Glutamatergic neuron (in vitro differentiated cells): ENCODE results near the gene PTPRN2. TPM values are rescaled to one million over a fixed set of nuclear protein-coding genes. Genes with fewer than 3 reads are reported as not detected.

Source experiments
- DNase-seq: peaks from one replicate; pipeline ENCODE4 v3.0.0; 2022
- H3K27ac Mint-ChIP-seq: one replicate; pipeline ENCODE4 v1.8.0; 2020; ENCODE audit warnings: mild to moderate bottlenecking, mixed read lengths, inconsistent platforms; ENCODE audit not compliant: unreplicated experiment
- H3K27me3 Mint-ChIP-seq: one replicate; pipeline ENCODE4 v1.8.0; 2020; ENCODE audit warnings: mild to moderate bottlenecking, moderate library complexity, mixed read lengths, inconsistent platforms; ENCODE audit not compliant: unreplicated experiment
- H3K36me3 Mint-ChIP-seq: one replicate; pipeline ENCODE4 v1.8.0; 2020; ENCODE audit warnings: mild to moderate bottlenecking, mixed read lengths, inconsistent platforms; ENCODE audit not compliant: unreplicated experiment
- H3K4me1 Mint-ChIP-seq: one replicate; pipeline ENCODE4 v1.8.0; 2020; ENCODE audit warnings: mild to moderate bottlenecking, low read depth, mixed read lengths, inconsistent platforms; ENCODE audit not compliant: unreplicated experiment
- H3K4me3 Mint-ChIP-seq: one replicate; pipeline ENCODE4 v1.8.0; 2020; ENCODE audit warnings: mild to moderate bottlenecking, mixed read lengths, inconsistent platforms; ENCODE audit not compliant: unreplicated experiment
- H3K9me3 Mint-ChIP-seq: one replicate; pipeline ENCODE4 v1.8.0; 2020; ENCODE audit warnings: mild to moderate bottlenecking, moderate library complexity, mixed read lengths, inconsistent platforms; ENCODE audit not compliant: unreplicated experiment
- total RNA-seq: library from RNA; stranded (reverse); fragmentation: NEBNext Ultra II Directional; extraction: Animal tissue kit (Norgen Biotek cat#: 25700); gene quantifications from one replicate; pipeline ENCODE4 v1.2.1, GENCODE V29; 2021; ENCODE audit not compliant: unreplicated experiment
- TF ChIP-seq, protein P1 (sequence below): fragments of 200-600 bp; sonication (generic); IDR thresholded peaks from one replicate; pipeline ENCODE4 v1.5.0; 2021; ENCODE audit not compliant: partially characterized antibody, unreplicated experiment

Gene PTPRN2
- total RNA-seq, 1 donor from 2014 or later = 49.0 TPM

DNA sequence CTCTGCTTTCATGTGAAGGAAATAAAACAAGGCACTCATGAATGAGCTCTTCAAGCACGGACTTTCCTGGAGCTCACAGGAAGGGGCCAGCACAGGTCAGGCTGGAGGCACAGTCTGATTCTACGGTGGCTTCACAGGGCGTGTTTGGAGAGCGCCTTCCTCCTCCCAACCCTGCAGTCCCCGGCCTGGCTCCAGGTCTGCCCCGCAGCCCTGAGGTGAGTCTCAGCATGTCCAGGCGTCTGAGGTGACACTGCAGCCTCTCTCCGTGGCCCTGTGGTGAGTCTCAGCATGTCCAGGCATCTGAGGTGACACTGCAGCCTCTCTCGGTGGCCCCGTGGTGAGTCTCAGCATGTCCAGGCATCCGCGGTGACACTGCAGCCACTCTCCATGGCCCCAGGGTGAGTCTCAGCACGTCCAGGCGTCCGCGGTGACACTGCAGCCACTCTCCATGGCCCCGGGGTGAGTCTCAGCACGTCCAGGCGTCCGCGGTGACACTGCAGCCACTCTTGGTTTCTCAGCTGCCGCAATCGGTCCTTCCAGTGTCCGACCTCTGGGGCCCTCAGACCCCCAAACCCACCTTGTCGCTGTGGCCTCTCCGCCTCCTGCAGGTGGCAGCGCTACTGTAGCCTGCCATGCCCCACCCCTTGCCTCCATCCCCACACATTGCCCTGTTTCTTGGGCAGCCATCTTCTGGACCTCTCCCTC, 869.2 kb downstream of the PTPRN2 start:
- no peak for DNase-seq
- Mint-ChIP-seq H3K36me3 (no peaks in the 10 kb centered on the region), H3K4me1 (peaks cover 1% of the 10 kb centered on the region), H3K4me3 (no peak overlapping the region), H3K27me3 (peaks cover 3% of the 10 kb centered on the region), H3K27ac (no peak overlapping the region), H3K9me3 (peaks cover 18% of the 10 kb centered on the region)
- TF ChIP-seq, protein P1, sequence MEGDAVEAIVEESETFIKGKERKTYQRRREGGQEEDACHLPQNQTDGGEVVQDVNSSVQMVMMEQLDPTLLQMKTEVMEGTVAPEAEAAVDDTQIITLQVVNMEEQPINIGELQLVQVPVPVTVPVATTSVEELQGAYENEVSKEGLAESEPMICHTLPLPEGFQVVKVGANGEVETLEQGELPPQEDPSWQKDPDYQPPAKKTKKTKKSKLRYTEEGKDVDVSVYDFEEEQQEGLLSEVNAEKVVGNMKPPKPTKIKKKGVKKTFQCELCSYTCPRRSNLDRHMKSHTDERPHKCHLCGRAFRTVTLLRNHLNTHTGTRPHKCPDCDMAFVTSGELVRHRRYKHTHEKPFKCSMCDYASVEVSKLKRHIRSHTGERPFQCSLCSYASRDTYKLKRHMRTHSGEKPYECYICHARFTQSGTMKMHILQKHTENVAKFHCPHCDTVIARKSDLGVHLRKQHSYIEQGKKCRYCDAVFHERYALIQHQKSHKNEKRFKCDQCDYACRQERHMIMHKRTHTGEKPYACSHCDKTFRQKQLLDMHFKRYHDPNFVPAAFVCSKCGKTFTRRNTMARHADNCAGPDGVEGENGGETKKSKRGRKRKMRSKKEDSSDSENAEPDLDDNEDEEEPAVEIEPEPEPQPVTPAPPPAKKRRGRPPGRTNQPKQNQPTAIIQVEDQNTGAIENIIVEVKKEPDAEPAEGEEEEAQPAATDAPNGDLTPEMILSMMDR = no peak

DNA sequence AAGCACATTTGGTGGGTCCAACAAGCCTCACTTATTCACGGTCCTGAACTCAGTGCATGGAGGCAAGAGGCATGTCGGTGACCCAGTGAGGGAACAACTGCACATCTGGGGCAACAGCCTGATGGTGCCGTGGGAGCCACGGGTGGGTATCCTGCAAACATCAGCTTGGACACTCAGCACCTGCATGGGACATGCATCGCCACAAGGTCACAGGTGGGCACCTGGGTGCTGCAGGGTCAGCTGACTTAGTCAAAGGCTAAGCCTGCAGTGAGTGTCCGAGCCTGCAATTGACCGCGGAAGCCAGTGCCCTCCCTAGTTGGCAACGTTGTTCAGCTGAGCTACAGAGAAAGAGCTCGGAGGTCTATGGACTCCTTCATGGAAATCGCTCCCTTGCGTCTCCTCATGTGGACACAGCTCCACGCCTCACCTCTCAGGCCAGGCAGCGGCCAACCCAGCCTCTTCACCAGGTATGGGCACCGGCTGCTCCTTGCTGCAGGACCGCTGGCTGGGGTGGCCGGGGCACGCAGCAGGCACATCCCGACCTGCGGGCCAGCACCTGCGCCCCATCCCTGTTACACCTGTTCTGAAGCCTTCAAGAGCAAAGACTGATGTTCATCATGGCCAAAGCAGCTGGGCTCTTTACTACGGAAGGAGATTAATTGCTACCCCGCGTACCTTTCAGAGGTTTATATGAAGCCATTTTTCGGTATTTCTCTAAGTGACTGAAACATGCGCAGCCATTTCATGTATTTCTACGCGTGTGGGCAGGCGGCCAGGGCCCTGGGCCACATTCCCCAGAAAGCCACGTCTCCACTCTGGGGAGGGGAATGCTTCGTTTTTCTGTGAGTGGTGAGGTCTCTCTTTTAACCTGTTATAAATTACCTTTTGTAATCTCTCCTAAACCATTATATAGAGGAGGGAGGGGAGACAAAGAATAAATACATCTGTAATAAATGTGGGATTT, 870.1 kb downstream of the PTPRN2 start:
- TF ChIP-seq, protein P1 = no peak
- no peak for DNase-seq
- H3K27ac Mint-ChIP-seq = no peak overlapping the region
- H3K27me3 Mint-ChIP-seq = peaks cover 2% of the 10 kb centered on the region
- H3K9me3 Mint-ChIP-seq = peaks cover 14% of the 10 kb centered on the region
- no peak overlapping the region for H3K4me3 Mint-ChIP-seq
- H3K36me3 Mint-ChIP-seq = no peaks in the 10 kb centered on the region
- H3K4me1 Mint-ChIP-seq = peaks cover 1% of the 10 kb centered on the region

DNA sequence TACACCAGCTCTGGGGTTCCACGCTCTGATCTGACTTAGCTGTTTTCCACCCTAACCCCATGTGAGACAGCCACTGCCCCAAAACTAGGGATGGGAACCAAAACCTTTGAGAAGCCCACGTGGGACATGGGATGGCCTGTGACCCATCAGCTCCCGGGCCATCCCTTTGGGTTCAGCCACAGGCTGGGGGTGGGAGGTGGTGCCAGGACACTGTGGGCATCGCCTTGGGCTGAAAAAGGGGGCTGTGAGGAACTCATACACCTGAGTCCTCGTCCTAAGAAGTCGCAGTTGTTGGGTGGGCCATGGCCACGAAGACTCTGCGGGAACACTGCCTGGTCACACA, 871.7 kb downstream of the PTPRN2 start:
- peaks cover 18% of the 10 kb centered on the region for H3K9me3 Mint-ChIP-seq
- no peaks in the 10 kb centered on the region for H3K36me3 Mint-ChIP-seq
- H3K4me3 Mint-ChIP-seq = no peak overlapping the region
- H3K27ac Mint-ChIP-seq = no peak overlapping the region
- peaks cover 2% of the 10 kb centered on the region for H3K27me3 Mint-ChIP-seq
- no peaks in the 10 kb centered on the region for H3K4me1 Mint-ChIP-seq
- no peak for DNase-seq
- TF ChIP-seq, protein P1 = no peak

DNA sequence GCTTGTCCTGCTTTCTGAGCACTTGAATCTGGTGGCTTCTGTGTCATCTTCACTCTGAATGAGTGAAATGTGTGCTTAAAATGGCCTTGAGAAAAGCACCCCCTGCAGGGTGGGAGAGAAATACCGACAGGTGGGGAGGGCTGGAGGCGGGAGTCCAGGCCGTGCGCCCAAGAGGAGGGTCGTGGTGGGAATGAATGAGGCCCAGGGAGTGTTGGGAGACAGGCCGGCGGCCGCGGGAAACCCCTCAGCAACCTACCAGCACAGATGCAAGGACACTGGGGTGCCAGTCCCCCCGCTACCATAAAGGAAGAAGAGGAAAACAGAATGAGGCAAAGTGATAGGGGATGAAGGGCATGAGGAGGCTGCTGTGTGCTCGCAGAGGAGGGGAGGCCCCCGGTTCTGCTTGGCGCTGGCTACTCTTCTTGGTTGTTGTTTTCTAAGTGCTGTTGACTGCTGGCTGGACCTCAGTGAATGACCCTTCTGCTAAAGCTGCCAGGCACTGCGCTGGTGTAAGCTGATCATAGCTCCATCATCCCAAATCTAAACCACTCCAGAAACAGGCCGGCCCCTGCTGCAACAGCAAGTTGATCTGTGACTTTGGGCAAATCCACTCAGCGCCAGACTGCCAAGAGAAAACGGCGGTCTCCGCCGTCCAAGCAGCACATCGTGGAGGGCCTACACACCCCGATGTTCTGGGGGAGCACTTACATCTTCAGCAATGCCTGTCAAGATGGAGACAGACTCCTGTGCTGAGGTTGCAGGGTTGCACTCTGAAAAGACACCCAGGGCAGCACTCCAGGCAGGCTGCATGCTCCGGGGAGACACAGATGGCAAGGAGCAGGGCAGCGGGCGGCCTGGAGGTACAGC, 872.3 kb downstream of the PTPRN2 start:
- TF ChIP-seq, protein P1 = no peak
- Mint-ChIP-seq H3K4me1 (no peaks in the 10 kb centered on the region), H3K27me3 (peaks cover 2% of the 10 kb centered on the region), H3K9me3 (peaks cover 18% of the 10 kb centered on the region), H3K27ac (no peak overlapping the region), H3K4me3 (no peak overlapping the region), H3K36me3 (no peaks in the 10 kb centered on the region)
- no peak for DNase-seq
